Activated naive CD8-positive, alpha-beta T cell treated with anti-CD3 and anti-CD28 coated beads for 36 hours (primary cell): ENCODE data around the gene BOD1L2. TPM values are rescaled to one million over a fixed set of nuclear protein-coding genes. Genes with fewer than 3 reads are reported as not detected.

Experiments
- DNase-seq: peaks from one replicate; pipeline ENCODE4 v3.0.0; 2021
- H3K27ac Mint-ChIP-seq: one replicate; pipeline ENCODE4 v1.8.0; 2022; ENCODE audit warnings: mild to moderate bottlenecking, moderate library complexity, mixed read lengths
- H3K27me3 Mint-ChIP-seq: one replicate; pipeline ENCODE4 v1.8.0; 2022; ENCODE audit warnings: mild to moderate bottlenecking, mixed read lengths
- H3K36me3 Mint-ChIP-seq: one replicate; pipeline ENCODE4 v1.8.0; 2021; ENCODE audit warnings: mild to moderate bottlenecking, mixed read lengths
- H3K4me1 Mint-ChIP-seq: one replicate; pipeline ENCODE4 v1.8.0; 2021; ENCODE audit warnings: mixed read lengths
- H3K4me3 Mint-ChIP-seq: one replicate; pipeline ENCODE4 v1.8.0; 2022; ENCODE audit warnings: mild to moderate bottlenecking, moderate library complexity, mixed read lengths
- H3K9me3 Mint-ChIP-seq: one replicate; pipeline ENCODE4 v1.8.0; 2022; ENCODE audit warnings: mixed read lengths
- total RNA-seq, 2 experiments: library from RNA; stranded (reverse); gene quantifications; one replicate each; pipeline ENCODE4 v1.2.3, GENCODE V29; 2021

Gene BOD1L2
- total RNA-seq, 2 experiments from 2014 or later = not detected

DNA sequence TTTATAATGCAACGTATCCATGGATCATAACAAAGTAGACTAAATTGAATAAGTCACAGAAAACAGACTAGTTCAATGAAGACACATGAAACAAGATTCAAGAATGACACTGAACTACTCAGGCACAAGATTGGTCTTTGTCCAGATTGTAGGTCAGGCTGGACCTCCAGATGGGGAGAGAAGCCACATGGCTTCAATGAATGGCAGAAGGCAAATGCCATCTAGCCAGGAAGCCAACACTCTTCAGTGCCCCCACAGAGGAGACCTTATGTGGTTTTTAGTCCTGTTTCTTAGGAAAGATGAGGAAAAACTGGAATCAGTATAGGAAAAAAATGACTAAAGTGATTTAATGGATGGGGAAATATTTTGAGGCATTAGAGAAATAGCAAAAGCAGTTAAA lies 43.1 kb downstream of the BOD1L2 start:
- H3K4me1 Mint-ChIP-seq = no peaks in the 10 kb centered on the region
- no peak overlapping the region for H3K4me3 Mint-ChIP-seq
- H3K36me3 Mint-ChIP-seq = no peaks in the 10 kb centered on the region
- no peak for DNase-seq
- H3K9me3 Mint-ChIP-seq = peaks cover 15% of the 10 kb centered on the region
- H3K27ac Mint-ChIP-seq = no peak overlapping the region
- H3K27me3 Mint-ChIP-seq = peaks cover 20% of the 10 kb centered on the region

- no peak overlapping the region for H3K27ac Mint-ChIP-seq
- H3K27me3 Mint-ChIP-seq = peaks cover 28% of the 10 kb centered on the region
- no peaks in the 10 kb centered on the region for H3K36me3 Mint-ChIP-seq
Observed at GRCh38 chr18:57194070-57194469, 47.2 kb downstream of the BOD1L2 start.

GRCh38 chr18:57194622-57195021 lies 47.7 kb downstream of the BOD1L2 start:
- Mint-ChIP-seq H3K4me3 (no peak overlapping the region), H3K27ac (no peak overlapping the region), H3K9me3 (no peaks in the 10 kb centered on the region), H3K27me3 (peaks cover 27% of the 10 kb centered on the region), H3K4me1 (no peaks in the 10 kb centered on the region), H3K36me3 (no peaks in the 10 kb centered on the region)
- no peak for DNase-seq

More at GRCh38 chr18:57194070-57194469, 47.2 kb downstream of the BOD1L2 start:
- H3K9me3 Mint-ChIP-seq = no peaks in the 10 kb centered on the region
- no peaks in the 10 kb centered on the region for H3K4me1 Mint-ChIP-seq
- DNase-seq = no peak
- no peak overlapping the region for H3K4me3 Mint-ChIP-seq

GRCh38 chr18:57195341-57195740 lies 48.5 kb downstream of the BOD1L2 start:
- no peak overlapping the region for H3K27ac Mint-ChIP-seq
- no peak for DNase-seq
- H3K4me1 Mint-ChIP-seq = no peaks in the 10 kb centered on the region
- H3K36me3 Mint-ChIP-seq = no peaks in the 10 kb centered on the region
- H3K27me3 Mint-ChIP-seq = peaks cover 22% of the 10 kb centered on the region
- H3K4me3 Mint-ChIP-seq = no peak overlapping the region
- H3K9me3 Mint-ChIP-seq = no peaks in the 10 kb centered on the region

- H3K27me3 Mint-ChIP-seq = peaks cover 32% of the 10 kb centered on the region
- no peak overlapping the region for H3K4me3 Mint-ChIP-seq
- no peak overlapping the region for H3K27ac Mint-ChIP-seq
- H3K4me1 Mint-ChIP-seq = no peaks in the 10 kb centered on the region
- no peak for DNase-seq
- H3K36me3 Mint-ChIP-seq = no peaks in the 10 kb centered on the region
- H3K9me3 Mint-ChIP-seq = no peaks in the 10 kb centered on the region
Observed at GRCh38 chr18:57197261-57197660, 50.4 kb downstream of the BOD1L2 start.

DNA sequence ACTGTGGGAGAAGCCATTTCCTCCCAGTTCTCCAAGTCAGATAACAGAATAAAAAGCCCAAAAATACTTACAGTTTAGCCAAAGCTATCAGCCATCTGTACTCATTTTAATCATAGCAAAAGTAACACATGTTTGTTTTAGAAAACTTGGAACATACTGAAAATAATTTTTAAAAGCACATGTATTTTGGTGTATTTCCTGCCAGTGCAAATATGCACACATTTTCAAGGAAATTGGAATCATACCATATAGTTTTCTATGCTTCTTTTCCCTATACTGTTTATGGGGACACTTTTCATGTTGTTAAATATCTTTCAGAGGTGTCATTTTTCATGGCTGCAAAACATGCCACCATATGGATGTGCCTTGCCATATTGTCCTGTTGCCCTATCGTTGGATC lies 51.2 kb downstream of the BOD1L2 start:
- peaks cover 28% of the 10 kb centered on the region for H3K27me3 Mint-ChIP-seq
- no peaks in the 10 kb centered on the region for H3K36me3 Mint-ChIP-seq
- DNase-seq = no peak
- H3K9me3 Mint-ChIP-seq = no peaks in the 10 kb centered on the region
- no peak overlapping the region for H3K27ac Mint-ChIP-seq
- H3K4me1 Mint-ChIP-seq = no peaks in the 10 kb centered on the region
- H3K4me3 Mint-ChIP-seq = no peak overlapping the region

Other genes starting within 250 kb of the BOD1L2 start
- not detected for gene ST8SIA3, start 205.5 kb downstream of the BOD1L2 start, total RNA-seq